ENCODE data around the gene CCDC136.

GRCh38 chr7:128827248-128827958 is 35.6 kb downstream of the CCDC136 start:
- TF ChIP-seq POLR2AphosphoS5 (IDR thresholded peaks at IDR 0.05; ENCODE audit: low read depth) (no peak), SPI1 (IDR thresholded peaks at IDR 0.05; ENCODE audit: borderline replicate concordance, low read depth) (no peak), GABPA (IDR thresholded peaks at IDR 0.05; ENCODE audit: low read depth) (no peak), REST (IDR thresholded peaks at IDR 0.05; ENCODE audit: insufficient replicate concordance, low read depth) (no peak)
- TF ChIP-seq, protein P1, sequence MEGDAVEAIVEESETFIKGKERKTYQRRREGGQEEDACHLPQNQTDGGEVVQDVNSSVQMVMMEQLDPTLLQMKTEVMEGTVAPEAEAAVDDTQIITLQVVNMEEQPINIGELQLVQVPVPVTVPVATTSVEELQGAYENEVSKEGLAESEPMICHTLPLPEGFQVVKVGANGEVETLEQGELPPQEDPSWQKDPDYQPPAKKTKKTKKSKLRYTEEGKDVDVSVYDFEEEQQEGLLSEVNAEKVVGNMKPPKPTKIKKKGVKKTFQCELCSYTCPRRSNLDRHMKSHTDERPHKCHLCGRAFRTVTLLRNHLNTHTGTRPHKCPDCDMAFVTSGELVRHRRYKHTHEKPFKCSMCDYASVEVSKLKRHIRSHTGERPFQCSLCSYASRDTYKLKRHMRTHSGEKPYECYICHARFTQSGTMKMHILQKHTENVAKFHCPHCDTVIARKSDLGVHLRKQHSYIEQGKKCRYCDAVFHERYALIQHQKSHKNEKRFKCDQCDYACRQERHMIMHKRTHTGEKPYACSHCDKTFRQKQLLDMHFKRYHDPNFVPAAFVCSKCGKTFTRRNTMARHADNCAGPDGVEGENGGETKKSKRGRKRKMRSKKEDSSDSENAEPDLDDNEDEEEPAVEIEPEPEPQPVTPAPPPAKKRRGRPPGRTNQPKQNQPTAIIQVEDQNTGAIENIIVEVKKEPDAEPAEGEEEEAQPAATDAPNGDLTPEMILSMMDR (IDR thresholded peaks at IDR 0.05; ENCODE audit: insufficient read depth, low read length) = no peak

All from HL-60 (cell line).